Liver (tissue), 3 donors: Measurements from ENCODE around the gene TEX29.

ENCODE experiments used
- CTCF ChIP-seq: fragments of 150-350 bp; IDR thresholded peaks from 2 replicates; pipeline ENCODE4 v1.5.1; 2017; ENCODE audit warnings: improper control_type of control experiment, low read depth, low read length; ENCODE audit not compliant: missing input control
- EGR1 ChIP-seq, 2 donors: IDR thresholded peaks; 2 replicates each; pipeline ENCODE4 v1.6.1; 2016 to 2018; ENCODE audit warnings: antibody characterized with exemption in 2 of 2, low read depth in 2 of 2
- HNF4G ChIP-seq: IDR thresholded peaks from 2 replicates; pipeline ENCODE4 v1.6.1; 2016; ENCODE audit warnings: antibody characterized with exemption
- JUND ChIP-seq, 2 donors: IDR thresholded peaks; 2 replicates each; pipeline ENCODE4 v1.6.1; 2016; ENCODE audit warnings: antibody characterized with exemption in 2 of 2
- MAX ChIP-seq: IDR thresholded peaks from 2 replicates; pipeline ENCODE4 v1.6.1; 2016; ENCODE audit warnings: antibody characterized with exemption
- NR2F2 ChIP-seq: IDR thresholded peaks from 2 replicates; pipeline ENCODE4 v1.6.1; 2016; ENCODE audit warnings: antibody characterized with exemption
- RAD21 ChIP-seq, 2 donors: IDR thresholded peaks; 2 replicates each; pipeline ENCODE4 v1.6.1; 2016; ENCODE audit warnings: antibody characterized with exemption in 2 of 2, mild to moderate bottlenecking in 2 of 2
- REST ChIP-seq: IDR thresholded peaks from 2 replicates; pipeline ENCODE4 v1.6.1; 2016; ENCODE audit warnings: antibody characterized with exemption, mild to moderate bottlenecking
- RXRA ChIP-seq, 2 donors: IDR thresholded peaks; 2 replicates each; pipeline ENCODE4 v1.6.1; 2017 to 2018; ENCODE audit warnings: antibody characterized with exemption in 2 of 2, mild to moderate bottlenecking in 1 of 2
- SP1 ChIP-seq: IDR thresholded peaks from 2 replicates; pipeline ENCODE4 v1.6.1; 2018; ENCODE audit warnings: antibody characterized with exemption, mild to moderate bottlenecking
- TAF1 ChIP-seq: conservative IDR thresholded peaks from 2 replicates; pipeline ENCODE4 v1.6.1; 2016; ENCODE audit warnings: antibody characterized with exemption, mild to moderate bottlenecking
- YY1 ChIP-seq: IDR thresholded peaks from 2 replicates; pipeline ENCODE4 v1.6.1; 2016; ENCODE audit warnings: antibody characterized with exemption, mild to moderate bottlenecking
- ZBTB33 ChIP-seq: IDR thresholded peaks from 2 replicates; pipeline ENCODE4 v1.6.1; 2016; ENCODE audit warnings: antibody characterized with exemption
- donor health status: healthy.
- donor health status: healthy.

GRCh38 chr13:111291908-111292307, 28.5 kb upstream of the TEX29 start:
- TF ChIP-seq CTCF (no peak), JUND (IDR thresholded peaks at IDR 0.05) (no peak), EGR1 (IDR thresholded peaks at IDR 0.05; ENCODE audit: low read depth in 2 of 2) (no peak), YY1 (no peak), REST (no peak), SP1 (no peak), RAD21 (IDR thresholded peaks at IDR 0.05) (no peak), ZBTB33 (no peak), HNF4G (no peak), MAX (no peak), RXRA (IDR thresholded peaks at IDR 0.05) (no peak), TAF1 (no peak), NR2F2 (no peak)
